ENCODE measurements around the gene DBN1. TPM values are rescaled to one million over a fixed set of nuclear protein-coding genes. Genes with fewer than 3 reads are reported as not detected.
A peak's percentile ranks its signal among the peaks of the same experiment; 100 is the strongest.

The DBN1 gene
- total and polyA plus RNA-seq, 2 donors (not counting 1 experiment from before 2014, with no cell fraction given), result 1.4 to 1.9 TPM

- H3K4me1 Mint-ChIP-seq, result peaks cover 66% of the 10 kb centered on the region
- TF ChIP-seq CTCF (IDR thresholded peaks at IDR 0.05), result no peak
- TF ChIP-seq EZH2 (IDR thresholded peaks at IDR 0.05; ENCODE audit: borderline replicate concordance, insufficient read depth, low read depth, low read length, poor library complexity, severe bottlenecking), result no peak
- whole genome bisulfite sequencing (ENCODE audit: insufficient coverage), result 97% methylated on average over 34 of the region's 34 CpGs
- H3K27me3 Mint-ChIP-seq, result no peaks in the 10 kb centered on the region
- no peak overlapping the region for H2AFZ ChIP-seq (ENCODE audit: insufficient read depth, low read depth, low read length, poor library complexity, severe bottlenecking)
- H3K9me3 ChIP-seq (ENCODE audit: control extremely low read depth in 1 of 3, control insufficient read depth in 2 of 3, insufficient read depth in 1 of 3, low read length in 2 of 3), result no peaks in the 10 kb centered on the region
- no peaks in the 10 kb centered on the region for H3K27me3 ChIP-seq (replicated peaks in 1 of 4; ENCODE audit: control extremely low read depth in 1 of 4, control insufficient read depth in 3 of 4, insufficient read depth in 4 of 4, low read length in 3 of 4)
- peak overlapping the region; percentile 98 for H3K27ac Mint-ChIP-seq
- ATAC-seq (ENCODE audit: low read depth) (no peak), DNase-seq (peak; percentile 19)
- H3K4me3 Mint-ChIP-seq, result no peak overlapping the region
- intact Hi-C loops (cut with micrococcal nuclease), result loop anchor here (2.0 kb wide), 2 partner anchors 57 to 81 kb away; partner anchors contain the start of gene TMED9
- peaks cover 26% of the 10 kb centered on the region for H4K20me1 ChIP-seq (ENCODE audit: control insufficient read depth, insufficient read depth, low read length, poor library complexity, severe bottlenecking)
- ChIA-PET POLR2A (interaction anchor here (1.6 to 3.8 kb wide), 3 partner anchors 11 to 87 kb away, joined by 3 to 19 read pairs (median 7); partner anchors contain the start of gene PDLIM7), CTCF (interaction anchor here (1.3 to 5.5 kb wide), 2 partner anchors 12 kb away, joined by 3 to 70 read pairs; partner anchors contain the start of gene PDLIM7)
- H3K9ac ChIP-seq (ENCODE audit: low read length), result no peak overlapping the region
- H3K27ac ChIP-seq (ENCODE audit: low read length in 2 of 2), result peak overlapping the region in 1 of 2 donors; percentile 96
- H3K4me2 ChIP-seq (replicated peaks; ENCODE audit: low read depth, low read length, poor library complexity, severe bottlenecking), result no peak overlapping the region
- no peaks in the 10 kb centered on the region for H3K9me3 Mint-ChIP-seq (ENCODE audit: insufficient read depth)
- H3K4me3 ChIP-seq (ENCODE audit: control extremely low read depth in 1 of 5, extremely low read depth in 1 of 5, insufficient read depth in 1 of 5, low read depth in 2 of 5, low read length in 4 of 5), result no peak overlapping the region
- H3K79me2 ChIP-seq (ENCODE audit: control insufficient read depth, insufficient read depth, low read length), result peaks cover 79% of the 10 kb centered on the region
- peaks cover 45 to 60% of the 10 kb centered on the region in 2 donors for H3K4me1 ChIP-seq (ENCODE audit: control insufficient read depth in 2 of 2, insufficient read depth in 2 of 2, low read length in 2 of 2)
- peaks cover 0 to 54% of the 10 kb centered on the region in 2 experiments for H3K36me3 ChIP-seq (replicated peaks in 1 of 2; ENCODE audit: control extremely low read depth in 1 of 2, control insufficient read depth in 1 of 2, extremely low read depth in 1 of 2, insufficient read depth in 2 of 2, low read length in 1 of 2)
These were observed 38.6 kb upstream of the DBN1 start for GRCh38 chr5:177511796-177512675.

Measured in B cell (primary cell).